ENCODE measurements around the gene PLXNA2. TPM values are rescaled to one million over a fixed set of nuclear protein-coding genes. Genes with fewer than 3 reads are reported as not detected.

Gene PLXNA2
- total RNA-seq, 2 experiments from 2014 or later: 2.0 to 2.1 TPM

GRCh38 chr1:208153386-208153785, 90.8 kb downstream of the PLXNA2 start:
- ATAC-seq (ENCODE audit: low read depth) (no peak), DNase-seq (no peak)
- Mint-ChIP-seq H3K4me1 (no peaks in the 10 kb centered on the region), H3K4me3 (no peak overlapping the region), H3K9me3 (no peaks in the 10 kb centered on the region), H3K27ac (no peak overlapping the region), H3K36me3 (no peaks in the 10 kb centered on the region), H3K27me3 (peaks cover 9% of the 10 kb centered on the region)
- POLR2A ChIA-PET: no interaction called here

DNA sequence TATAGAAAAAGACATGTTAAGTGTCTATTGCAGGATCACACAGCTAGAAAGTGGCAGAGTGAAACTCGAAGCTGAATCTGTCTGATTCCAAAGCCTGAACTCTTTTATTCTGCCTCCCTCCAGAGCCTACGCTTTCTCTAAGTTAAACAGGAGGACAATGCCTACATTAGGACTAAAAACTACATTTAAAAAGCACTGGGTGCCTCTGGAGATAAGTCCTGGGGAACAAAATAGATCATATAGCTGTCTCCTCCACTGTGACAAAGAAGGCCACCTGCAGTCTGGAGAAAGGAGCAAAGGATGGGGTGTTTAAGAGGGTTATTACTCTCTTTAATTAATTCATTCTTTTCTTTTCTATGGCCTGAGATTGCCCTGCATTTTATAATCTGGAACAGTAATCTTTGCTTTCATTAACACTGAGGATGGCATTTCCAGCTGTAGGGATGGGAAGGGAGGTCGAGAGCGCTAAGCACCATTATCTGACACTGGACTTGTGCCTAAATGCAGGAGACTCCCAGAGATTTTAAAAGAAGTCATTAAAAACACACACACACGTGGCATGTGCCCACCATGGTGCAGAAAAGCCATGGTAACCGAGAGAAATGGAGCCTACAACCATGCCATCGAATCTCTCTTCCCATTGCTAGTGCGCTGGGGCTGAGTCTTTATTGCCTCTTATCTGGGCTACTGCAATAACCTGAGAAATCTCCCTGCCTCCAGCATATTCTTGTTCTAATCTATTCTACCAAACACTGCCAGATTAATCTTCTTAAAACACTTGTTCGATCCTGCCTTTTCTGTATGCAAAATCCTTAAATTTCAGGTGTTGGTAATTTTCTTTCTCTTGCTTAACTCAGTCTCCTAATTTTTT, 92.2 kb downstream of the PLXNA2 start:
- Mint-ChIP-seq H3K27ac (no peak overlapping the region), H3K36me3 (no peaks in the 10 kb centered on the region), H3K9me3 (no peaks in the 10 kb centered on the region), H3K27me3 (peaks cover 5% of the 10 kb centered on the region), H3K4me3 (no peak overlapping the region), H3K4me1 (no peaks in the 10 kb centered on the region)
- ATAC-seq (ENCODE audit: low read depth) (no peak), DNase-seq (no peak)
- POLR2A ChIA-PET: no interaction called here

DNA sequence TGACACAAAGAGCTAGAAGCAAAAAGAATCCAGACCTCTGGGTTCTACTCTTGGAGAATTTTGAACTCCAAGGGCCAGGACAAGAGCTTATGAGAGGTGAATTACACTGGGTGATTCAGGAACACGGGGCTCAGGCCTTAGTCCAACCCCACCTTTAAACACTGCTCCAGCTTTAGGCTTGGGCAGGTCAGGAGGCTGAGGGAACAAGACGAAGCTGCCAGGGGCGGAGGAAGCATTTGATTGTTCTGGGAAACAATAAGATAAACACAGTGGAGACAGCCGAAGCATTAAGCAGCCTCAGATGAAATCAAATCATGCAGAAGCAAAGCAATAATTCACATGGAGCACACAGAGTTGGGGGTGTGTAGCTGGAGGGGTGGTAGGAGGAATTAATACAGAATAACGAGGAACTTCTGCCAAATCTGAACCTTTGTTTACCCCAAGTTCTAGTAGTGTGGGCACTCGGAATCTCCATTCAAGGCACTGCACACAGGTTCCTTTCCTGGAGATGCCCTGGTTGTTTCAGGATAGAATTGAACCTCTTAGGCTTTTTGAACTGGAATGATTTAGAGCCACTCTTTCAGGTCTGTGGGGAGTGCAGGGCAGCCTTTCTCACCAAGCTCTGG, 93.2 kb downstream of the PLXNA2 start:
- H3K4me1 Mint-ChIP-seq: no peaks in the 10 kb centered on the region
- DNase-seq (no peak), ATAC-seq (ENCODE audit: low read depth) (no peak)
- H3K27me3 Mint-ChIP-seq: peaks cover 5% of the 10 kb centered on the region
- no peak overlapping the region for H3K4me3 Mint-ChIP-seq
- no peaks in the 10 kb centered on the region for H3K9me3 Mint-ChIP-seq
- POLR2A ChIA-PET: no interaction called here
- H3K27ac Mint-ChIP-seq: no peak overlapping the region
- H3K36me3 Mint-ChIP-seq: no peaks in the 10 kb centered on the region

GRCh38 chr1:208149776-208150514, 94.2 kb downstream of the PLXNA2 start:
- POLR2A ChIA-PET: no interaction called here
- Mint-ChIP-seq H3K27ac (no peak overlapping the region), H3K4me1 (no peaks in the 10 kb centered on the region), H3K9me3 (no peaks in the 10 kb centered on the region), H3K36me3 (no peaks in the 10 kb centered on the region), H3K27me3 (peaks cover 5% of the 10 kb centered on the region), H3K4me3 (no peak overlapping the region)
- DNase-seq: no peak
- ATAC-seq (ENCODE audit: low read depth): no peak

DNA sequence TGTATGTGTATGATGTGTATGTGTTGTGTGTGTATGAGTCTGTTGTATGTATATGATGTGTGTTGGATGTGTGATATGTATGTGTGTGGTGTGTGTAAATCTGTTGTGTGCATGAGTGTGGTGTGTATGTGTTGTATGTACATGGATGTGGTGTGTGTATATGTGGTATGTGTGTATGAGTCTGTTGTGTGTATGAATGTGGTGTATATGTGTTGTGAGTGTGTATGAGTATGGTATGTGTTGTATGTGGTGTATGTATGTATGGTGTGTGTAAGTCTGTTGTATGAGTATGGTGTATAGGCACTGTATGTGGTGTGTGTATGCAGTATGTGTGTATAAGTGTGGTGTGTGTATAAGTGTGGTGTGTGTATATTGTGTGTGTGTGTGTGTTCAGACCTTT, 95.0 kb downstream of the PLXNA2 start:
- no peak for ATAC-seq (ENCODE audit: low read depth)
- Mint-ChIP-seq H3K36me3 (no peaks in the 10 kb centered on the region), H3K4me3 (no peak overlapping the region), H3K27ac (no peak overlapping the region), H3K27me3 (peaks cover 5% of the 10 kb centered on the region), H3K4me1 (no peaks in the 10 kb centered on the region), H3K9me3 (no peaks in the 10 kb centered on the region)
- POLR2A ChIA-PET: no interaction called here
- DNase-seq: no peak

- H3K9me3 Mint-ChIP-seq: no peaks in the 10 kb centered on the region
- DNase-seq (no peak), ATAC-seq (ENCODE audit: low read depth) (no peak)
- no peaks in the 10 kb centered on the region for H3K36me3 Mint-ChIP-seq
- H3K4me1 Mint-ChIP-seq: no peaks in the 10 kb centered on the region
- no peak overlapping the region for H3K27ac Mint-ChIP-seq
- POLR2A ChIA-PET: no interaction called here
- no peak overlapping the region for H3K4me3 Mint-ChIP-seq
- H3K27me3 Mint-ChIP-seq: peaks cover 5% of the 10 kb centered on the region
These were observed 95.8 kb downstream of the PLXNA2 start for GRCh38 chr1:208148380-208148779.

- no peak overlapping the region for H3K4me3 Mint-ChIP-seq
- no peaks in the 10 kb centered on the region for H3K9me3 Mint-ChIP-seq
- H3K4me1 Mint-ChIP-seq: no peaks in the 10 kb centered on the region
- POLR2A ChIA-PET: no interaction called here
- H3K36me3 Mint-ChIP-seq: no peaks in the 10 kb centered on the region
- H3K27ac Mint-ChIP-seq: no peak overlapping the region
- DNase-seq (no peak), ATAC-seq (ENCODE audit: low read depth) (no peak)
- no peaks in the 10 kb centered on the region for H3K27me3 Mint-ChIP-seq
These were observed 97.5 kb downstream of the PLXNA2 start for GRCh38 chr1:208146650-208147049.

GRCh38 chr1:208145167-208145566, 99.0 kb downstream of the PLXNA2 start:
- no peak for DNase-seq
- Mint-ChIP-seq H3K9me3 (no peaks in the 10 kb centered on the region), H3K4me3 (no peak overlapping the region), H3K4me1 (no peaks in the 10 kb centered on the region), H3K36me3 (no peaks in the 10 kb centered on the region), H3K27me3 (peaks cover 2% of the 10 kb centered on the region), H3K27ac (no peak overlapping the region)
- ATAC-seq (ENCODE audit: low read depth): no peak
- POLR2A ChIA-PET: no interaction called here

GRCh38 chr1:208142590-208143382, 101.4 kb downstream of the PLXNA2 start:
- Mint-ChIP-seq H3K36me3 (no peaks in the 10 kb centered on the region), H3K9me3 (no peaks in the 10 kb centered on the region), H3K27me3 (peaks cover 2% of the 10 kb centered on the region), H3K27ac (no peak overlapping the region), H3K4me3 (no peak overlapping the region), H3K4me1 (no peaks in the 10 kb centered on the region)
- POLR2A ChIA-PET: no interaction called here
- ATAC-seq (ENCODE audit: low read depth): no peak
- DNase-seq: no peak

GRCh38 chr1:208141610-208142192, 102.5 kb downstream of the PLXNA2 start:
- Mint-ChIP-seq H3K4me3 (no peak overlapping the region), H3K27ac (no peak overlapping the region)

GRCh38 chr1:208139434-208140045, 104.6 kb downstream of the PLXNA2 start:
- no peak for DNase-seq
- POLR2A ChIA-PET: no interaction called here
- Mint-ChIP-seq H3K4me1 (no peaks in the 10 kb centered on the region), H3K27me3 (peaks cover 2% of the 10 kb centered on the region), H3K36me3 (no peaks in the 10 kb centered on the region), H3K9me3 (no peaks in the 10 kb centered on the region), H3K4me3 (no peak overlapping the region), H3K27ac (no peak overlapping the region)
- no peak for ATAC-seq (ENCODE audit: low read depth)

More at GRCh38 chr1:208141610-208142192, 102.5 kb downstream of the PLXNA2 start:
- ATAC-seq (ENCODE audit: low read depth) (no peak), DNase-seq (no peak)
- Mint-ChIP-seq H3K27me3 (peaks cover 2% of the 10 kb centered on the region), H3K9me3 (no peaks in the 10 kb centered on the region), H3K4me1 (no peaks in the 10 kb centered on the region), H3K36me3 (no peaks in the 10 kb centered on the region)
- POLR2A ChIA-PET: no interaction called here

- no peaks in the 10 kb centered on the region for H3K9me3 Mint-ChIP-seq
- POLR2A ChIA-PET: no interaction called here
- no peak overlapping the region for H3K27ac Mint-ChIP-seq
- H3K36me3 Mint-ChIP-seq: no peaks in the 10 kb centered on the region
- no peak overlapping the region for H3K4me3 Mint-ChIP-seq
- H3K27me3 Mint-ChIP-seq: peaks cover 3% of the 10 kb centered on the region
- ATAC-seq (ENCODE audit: low read depth) (no peak), DNase-seq (no peak)
- no peaks in the 10 kb centered on the region for H3K4me1 Mint-ChIP-seq
These were observed 107.0 kb downstream of the PLXNA2 start for GRCh38 chr1:208137193-208137592.
